CD4-positive, CD25-positive, alpha-beta regulatory T cell (primary cell): Measurements from ENCODE around the gene SEZ6L. TPM values are rescaled to one million over a fixed set of nuclear protein-coding genes. Genes with fewer than 3 reads are reported as not detected.

Experiments
- ATAC-seq, 2 donors: fragments of 150-1000 bp; cut with Tn5 transposase; one replicate each; pipeline ENCODE4 v1.10.0; 2021; ENCODE audit warnings: low read depth in 2 of 2, moderate number of reproducible peaks in 2 of 2, moderate library complexity in 1 of 2
- DNase-seq, 3 donors: peaks; one replicate each; pipeline versions ENCODE4 v3.0.0 to v3.0.0-alpha.2; 2012 to 2022; ENCODE audit warnings: mixed read lengths in 1 of 3
- H3K27ac ChIP-seq: one replicate; pipeline ENCODE4 v1.7.0; 2013; ENCODE audit warnings: mild to moderate bottlenecking, low read length; ENCODE audit not compliant: insufficient read depth, poor library complexity, severe bottlenecking
- H3K27me3 ChIP-seq: one replicate; pipeline ENCODE4 v1.7.0; 2013; ENCODE audit warnings: low read length; ENCODE audit not compliant: control insufficient read depth, insufficient read depth
- H3K36me3 ChIP-seq: one replicate; pipeline ENCODE4 v1.7.0; 2013; ENCODE audit warnings: mild to moderate bottlenecking, low read length, moderate library complexity; ENCODE audit not compliant: control insufficient read depth, insufficient read depth
- H3K4me1 ChIP-seq: 2 replicates; pipeline ENCODE4 v1.7.0; 2013; ENCODE audit warnings: mild to moderate bottlenecking, low read length; ENCODE audit not compliant: insufficient read depth, control insufficient read depth, poor library complexity, severe bottlenecking
- H3K4me3 ChIP-seq: one replicate; pipeline ENCODE4 v1.7.0; 2013; ENCODE audit warnings: low read depth, mild to moderate bottlenecking, low read length, moderate library complexity
- H3K9me3 ChIP-seq, 2 experiments: 1 replicate in 1 of 2; 2 replicates in 1 of 2; pipeline ENCODE4 v1.7.0; 2013; ENCODE audit warnings: low read length in 2 of 2, mild to moderate bottlenecking in 1 of 2, moderate library complexity in 1 of 2; ENCODE audit not compliant: control insufficient read depth in 2 of 2
- H3K27ac Mint-ChIP-seq, 3 donors: one replicate each; pipeline ENCODE4 v1.8.0; 2020 to 2022; ENCODE audit warnings: mild to moderate bottlenecking in 3 of 3, mixed read lengths in 3 of 3, moderate library complexity in 2 of 3
- H3K27me3 Mint-ChIP-seq: one replicate; pipeline ENCODE4 v1.8.0; 2022; ENCODE audit warnings: mild to moderate bottlenecking, mixed read lengths
- H3K36me3 Mint-ChIP-seq: one replicate; pipeline ENCODE4 v1.8.0; 2020; ENCODE audit warnings: mixed read lengths
- H3K4me1 Mint-ChIP-seq, 4 donors: one replicate each; pipeline ENCODE4 v1.8.0; 2020 to 2022; ENCODE audit warnings: mixed read lengths in 4 of 4, mild to moderate bottlenecking in 1 of 4
- H3K4me3 Mint-ChIP-seq, 4 donors: one replicate each; pipeline ENCODE4 v1.8.0; 2020 to 2022; ENCODE audit warnings: mild to moderate bottlenecking in 4 of 4, mixed read lengths in 4 of 4, moderate library complexity in 3 of 4
- H3K9me3 Mint-ChIP-seq, 7 donors: one replicate each; pipeline ENCODE4 v1.8.0; 2020 to 2022; ENCODE audit warnings: mixed read lengths in 7 of 7, mild to moderate bottlenecking in 3 of 7, moderate library complexity in 2 of 7
- polyA plus RNA-seq, 4 donors: library from polyadenylated mRNA; unstranded; fragments of 300-500 nt; fragmentation: Illumina TruSeq; gene quantifications; one replicate each; pipeline ENCODE4 v1.2.3, GENCODE V29; 2021
- total RNA-seq: library from RNA; stranded (reverse); gene quantifications from one replicate; pipeline ENCODE4 v1.2.3, GENCODE V29; 2022

Gene SEZ6L
- total and polyA plus RNA-seq, 5 donors from 2014 or later: not detected

DNA sequence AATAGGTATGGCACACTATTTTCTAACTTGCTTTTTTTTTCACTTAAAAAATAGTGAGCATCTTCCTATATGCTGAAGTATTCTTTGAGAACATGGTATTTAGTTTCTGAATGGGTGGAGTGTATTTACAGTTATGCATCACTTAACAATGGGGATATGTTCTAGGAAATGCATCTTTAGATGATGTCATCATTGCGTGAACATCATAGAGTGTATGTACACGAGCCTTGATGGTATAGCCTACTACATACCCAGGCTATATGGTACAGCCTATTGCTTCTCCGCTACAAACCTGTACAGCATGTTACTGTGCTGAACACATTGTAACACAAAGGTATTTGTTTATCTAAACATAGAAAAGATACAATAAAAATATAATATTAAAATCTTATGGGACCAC lies 135.5 kb downstream of the SEZ6L start:
- H3K9me3 ChIP-seq: no peaks in the 10 kb centered on the region
- DNase-seq (no peak), ATAC-seq (no peak)
- Mint-ChIP-seq H3K27me3 (peaks cover 20% of the 10 kb centered on the region), H3K4me3 (no peak overlapping the region), H3K36me3 (no peaks in the 10 kb centered on the region), H3K4me1 (no peaks in the 10 kb centered on the region), H3K9me3 (peaks cover 0 to 3% (median 0%) of the 10 kb centered on the region in 7 donors), H3K27ac (no peak overlapping the region)
- H3K4me1 ChIP-seq: no peaks in the 10 kb centered on the region
- H3K36me3 ChIP-seq: no peaks in the 10 kb centered on the region
- no peak overlapping the region for H3K27ac ChIP-seq
- H3K27me3 ChIP-seq: peaks cover 9% of the 10 kb centered on the region
- H3K4me3 ChIP-seq: no peak overlapping the region

DNA sequence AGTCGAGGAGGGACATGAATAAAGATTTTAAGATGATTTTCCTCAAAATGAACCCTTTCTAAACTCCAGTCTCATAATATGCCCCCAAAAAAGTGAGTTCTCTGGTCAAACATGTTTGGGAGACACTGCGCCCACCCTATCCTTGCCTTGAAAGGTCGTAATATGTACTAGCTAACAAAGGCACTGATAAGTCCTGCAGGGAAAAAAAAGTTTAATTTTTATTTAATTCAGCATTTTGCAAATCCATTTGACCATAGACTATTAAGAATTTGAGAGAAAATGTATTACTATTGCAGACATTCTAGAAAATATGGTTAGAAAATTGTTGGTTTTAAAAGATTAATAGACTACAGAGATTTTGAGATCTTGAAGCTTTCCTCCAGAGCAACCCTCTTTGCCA lies 139.2 kb downstream of the SEZ6L start:
- Histone ChIP-seq H3K9me3 (no peaks in the 10 kb centered on the region), H3K27me3 (peaks cover 4% of the 10 kb centered on the region), H3K4me3 (no peak overlapping the region), H3K27ac (no peak overlapping the region), H3K36me3 (no peaks in the 10 kb centered on the region), H3K4me1 (no peaks in the 10 kb centered on the region)
- H3K4me1 Mint-ChIP-seq: no peaks in the 10 kb centered on the region
- no peak overlapping the region for H3K27ac Mint-ChIP-seq
- no peak overlapping the region for H3K4me3 Mint-ChIP-seq
- no peaks in the 10 kb centered on the region for H3K9me3 Mint-ChIP-seq
- DNase-seq (no peak), ATAC-seq (no peak)
- no peaks in the 10 kb centered on the region for H3K36me3 Mint-ChIP-seq
- peaks cover 19% of the 10 kb centered on the region for H3K27me3 Mint-ChIP-seq

GRCh38 chr22:26310616-26311015 lies 141.4 kb downstream of the SEZ6L start:
- Histone ChIP-seq H3K27me3 (peaks cover 4% of the 10 kb centered on the region), H3K36me3 (no peaks in the 10 kb centered on the region), H3K9me3 (no peaks in the 10 kb centered on the region), H3K4me1 (no peaks in the 10 kb centered on the region), H3K4me3 (no peak overlapping the region), H3K27ac (no peak overlapping the region)
- ATAC-seq: no peak
- Mint-ChIP-seq H3K36me3 (no peaks in the 10 kb centered on the region), H3K4me3 (peak overlapping the region in 1 of 4 donors; percentile 78), H3K9me3 (peaks cover 0 to 1% (median 0%) of the 10 kb centered on the region in 7 donors), H3K27ac (no peak overlapping the region), H3K27me3 (peaks cover 19% of the 10 kb centered on the region), H3K4me1 (no peaks in the 10 kb centered on the region)
- DNase-seq: no peak

- no peak for ATAC-seq
- H3K27ac ChIP-seq: no peak overlapping the region
- no peak overlapping the region for H3K4me3 Mint-ChIP-seq
- no peaks in the 10 kb centered on the region for H3K36me3 Mint-ChIP-seq
- no peak overlapping the region for H3K4me3 ChIP-seq
- H3K9me3 ChIP-seq: no peaks in the 10 kb centered on the region
- no peaks in the 10 kb centered on the region for H3K36me3 ChIP-seq
- H3K27me3 ChIP-seq: no peaks in the 10 kb centered on the region
- H3K27ac Mint-ChIP-seq: no peak overlapping the region
- H3K27me3 Mint-ChIP-seq: peaks cover 17% of the 10 kb centered on the region
- H3K9me3 Mint-ChIP-seq: peaks cover 0 to 1% (median 0%) of the 10 kb centered on the region in 7 donors
- no peaks in the 10 kb centered on the region for H3K4me1 Mint-ChIP-seq
- H3K4me1 ChIP-seq: no peaks in the 10 kb centered on the region
- no peak for DNase-seq
Measured at GRCh38 chr22:26313291-26313690, 144.0 kb downstream of the SEZ6L start.

GRCh38 chr22:26314171-26314570 lies 144.9 kb downstream of the SEZ6L start:
- H3K36me3 ChIP-seq: no peaks in the 10 kb centered on the region
- no peaks in the 10 kb centered on the region for H3K4me1 Mint-ChIP-seq
- no peaks in the 10 kb centered on the region for H3K4me1 ChIP-seq
- no peaks in the 10 kb centered on the region for H3K27me3 ChIP-seq
- no peak for ATAC-seq
- H3K27me3 Mint-ChIP-seq: peaks cover 14% of the 10 kb centered on the region
- H3K4me3 Mint-ChIP-seq: no peak overlapping the region
- H3K27ac Mint-ChIP-seq: no peak overlapping the region
- no peaks in the 10 kb centered on the region for H3K36me3 Mint-ChIP-seq
- no peaks in the 10 kb centered on the region for H3K9me3 ChIP-seq
- no peak overlapping the region for H3K27ac ChIP-seq
- peaks cover 0 to 1% (median 0%) of the 10 kb centered on the region in 7 donors for H3K9me3 Mint-ChIP-seq
- no peak overlapping the region for H3K4me3 ChIP-seq
- no peak for DNase-seq

GRCh38 chr22:26314656-26315055 lies 145.4 kb downstream of the SEZ6L start:
- no peak for DNase-seq
- H3K4me1 ChIP-seq: no peaks in the 10 kb centered on the region
- no peaks in the 10 kb centered on the region for H3K36me3 ChIP-seq
- H3K27ac ChIP-seq: no peak overlapping the region
- peaks cover 19% of the 10 kb centered on the region for H3K27me3 Mint-ChIP-seq
- H3K4me3 Mint-ChIP-seq: no peak overlapping the region
- no peaks in the 10 kb centered on the region for H3K27me3 ChIP-seq
- H3K27ac Mint-ChIP-seq: no peak overlapping the region
- no peak for ATAC-seq
- H3K4me3 ChIP-seq: no peak overlapping the region
- no peaks in the 10 kb centered on the region for H3K9me3 ChIP-seq
- H3K4me1 Mint-ChIP-seq: no peaks in the 10 kb centered on the region
- peaks cover 0 to 1% (median 0%) of the 10 kb centered on the region in 7 donors for H3K9me3 Mint-ChIP-seq
- no peaks in the 10 kb centered on the region for H3K36me3 Mint-ChIP-seq

- Histone ChIP-seq H3K4me3 (no peak overlapping the region), H3K9me3 (no peaks in the 10 kb centered on the region), H3K27me3 (no peaks in the 10 kb centered on the region), H3K27ac (no peak overlapping the region), H3K36me3 (no peaks in the 10 kb centered on the region), H3K4me1 (no peaks in the 10 kb centered on the region)
- ATAC-seq (no peak), DNase-seq (no peak)
- no peak overlapping the region for H3K27ac Mint-ChIP-seq
- peaks cover 0 to 1% (median 0%) of the 10 kb centered on the region in 7 donors for H3K9me3 Mint-ChIP-seq
- H3K4me3 Mint-ChIP-seq: no peak overlapping the region
- H3K36me3 Mint-ChIP-seq: no peaks in the 10 kb centered on the region
- H3K27me3 Mint-ChIP-seq: peaks cover 15% of the 10 kb centered on the region
- H3K4me1 Mint-ChIP-seq: no peaks in the 10 kb centered on the region
Measured at GRCh38 chr22:26316732-26317285, 147.5 kb downstream of the SEZ6L start.

GRCh38 chr22:26318975-26319374 lies 149.7 kb downstream of the SEZ6L start:
- no peak for ATAC-seq

More at GRCh38 chr22:26318975-26319374, 149.7 kb downstream of the SEZ6L start:
- Mint-ChIP-seq H3K27ac (no peak overlapping the region), H3K36me3 (no peaks in the 10 kb centered on the region), H3K27me3 (peaks cover 23% of the 10 kb centered on the region), H3K4me1 (no peaks in the 10 kb centered on the region), H3K4me3 (no peak overlapping the region), H3K9me3 (peaks cover 0 to under 1% (median 0%) of the 10 kb centered on the region in 7 donors)
- Histone ChIP-seq H3K9me3 (no peaks in the 10 kb centered on the region), H3K4me1 (no peaks in the 10 kb centered on the region), H3K4me3 (no peak overlapping the region), H3K27me3 (no peaks in the 10 kb centered on the region), H3K27ac (no peak overlapping the region), H3K36me3 (no peaks in the 10 kb centered on the region)
- DNase-seq: no peak
